ENCODE measurements around the gene LMOD2.

- TF ChIP-seq ATOH8 (CRISPR knock-in tag; IDR thresholded peaks at IDR 0.05; ENCODE audit: low read depth) = no peak
- TF ChIP-seq CTCF (IDR thresholded peaks at IDR 0.05) = no peak
- TF ChIP-seq EHF (CRISPR knock-in tag; IDR thresholded peaks at IDR 0.05) = no peak
- TF ChIP-seq SMC3 (IDR thresholded peaks at IDR 0.05) = no peak
- no peak for TF ChIP-seq CEBPB (IDR thresholded peaks at IDR 0.05)
- TF ChIP-seq MYC (IDR thresholded peaks at IDR 0.05; ENCODE audit: borderline replicate concordance, low read length) = no peak
These were observed 1.6 kb downstream of the LMOD2 start for GRCh38 chr7:123657304-123657685.

All from A549 (cell line).